Retina (tissue), 1 donor: ENCODE measurements around the gene PAK5.

Experiments
- DNase-seq: peaks from one replicate; pipeline ENCODE4 v3.0.0-alpha.2; 2016

The PAK5 gene

DNA sequence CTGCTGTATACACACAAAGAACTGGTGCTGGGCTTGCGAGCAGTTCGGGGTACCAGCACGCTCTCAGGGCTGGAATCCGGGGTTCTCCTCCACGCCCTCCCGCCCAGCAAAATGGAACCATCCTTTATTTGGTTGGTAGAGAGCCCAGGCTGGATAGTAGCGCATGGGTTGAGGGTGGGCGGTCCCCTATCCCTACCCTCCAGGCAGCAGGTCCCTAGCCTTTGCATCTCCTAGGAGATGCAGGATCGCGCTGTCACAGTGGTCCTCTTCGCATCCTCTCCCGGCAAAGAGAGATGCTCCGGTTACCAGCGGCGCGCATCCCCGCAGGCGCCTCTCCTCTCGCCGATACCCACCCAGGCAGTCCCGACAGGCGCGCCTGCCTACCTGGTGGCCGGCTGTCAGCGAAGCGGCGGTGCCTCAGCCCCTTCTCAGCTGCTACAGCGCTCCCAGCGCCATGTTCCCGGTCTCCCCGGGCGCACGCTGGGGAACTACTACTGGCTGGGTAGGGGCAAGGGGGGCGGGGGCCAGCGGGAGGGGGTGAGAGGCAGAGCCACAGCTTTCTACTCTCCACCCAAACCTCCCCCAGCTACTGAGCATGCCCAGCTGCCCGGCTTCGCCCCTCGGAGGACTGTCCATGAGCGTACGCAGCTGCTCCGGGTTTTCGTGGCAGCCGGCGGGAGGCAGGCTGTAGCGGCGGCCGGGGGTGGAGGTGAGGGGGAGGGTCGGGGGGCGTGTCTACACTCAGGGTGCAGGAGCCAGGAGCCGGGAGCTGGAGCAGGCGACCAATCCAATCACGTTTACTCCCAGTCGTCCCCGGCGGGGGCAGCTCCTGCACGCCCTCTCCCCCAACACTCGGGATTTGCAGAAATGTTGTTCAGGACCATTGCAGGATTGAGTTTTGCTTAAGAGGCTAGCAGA, at the start of gene PAK5:
PAK5 (minus strand) TSS at position 699 of the 918 bp plus-strand sequence. CDS start 194,748 bp downstream, outside the sequence.
- peak; percentile 94 for DNase-seq

DNA sequence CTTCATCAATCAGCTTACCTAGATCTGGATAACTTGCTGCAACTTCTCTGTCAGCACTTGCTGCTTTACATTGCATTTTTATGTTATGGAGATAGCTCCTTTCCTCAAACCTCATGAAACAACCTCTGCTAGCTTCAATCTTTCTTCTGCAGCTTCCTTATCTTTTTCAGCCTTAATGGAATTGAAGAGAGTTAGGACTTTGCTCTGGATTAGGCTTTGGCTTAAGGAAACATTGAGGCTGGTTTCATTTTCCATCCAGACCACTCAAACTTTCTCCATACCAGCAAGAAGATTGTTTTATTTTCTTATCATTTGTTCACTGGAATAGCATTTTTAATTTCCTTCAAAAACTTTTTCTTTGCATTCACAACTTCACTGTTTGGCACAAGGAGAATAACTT, 48.8 kb upstream of the PAK5 start:
- DNase-seq, result no peak

DNA sequence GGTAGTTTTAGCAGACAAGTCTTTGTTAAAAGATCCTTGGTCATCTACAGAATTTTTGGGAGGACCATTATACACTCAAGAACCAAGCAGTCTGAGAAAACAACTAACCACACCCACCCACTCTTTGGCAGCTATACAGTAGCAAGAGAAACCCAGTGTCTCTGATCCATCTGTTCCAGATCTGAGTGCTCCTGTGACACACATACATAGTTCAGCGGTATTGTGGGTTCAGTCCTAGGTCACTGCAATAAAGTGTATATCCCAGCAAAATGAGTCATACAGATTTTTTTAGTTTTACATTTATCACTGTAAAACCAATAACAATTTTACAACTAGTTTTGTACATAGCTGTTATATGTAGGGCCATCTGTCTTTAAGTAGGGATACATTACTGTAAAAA, 47.4 kb upstream of the PAK5 start:
- DNase-seq, result no peak

DNA sequence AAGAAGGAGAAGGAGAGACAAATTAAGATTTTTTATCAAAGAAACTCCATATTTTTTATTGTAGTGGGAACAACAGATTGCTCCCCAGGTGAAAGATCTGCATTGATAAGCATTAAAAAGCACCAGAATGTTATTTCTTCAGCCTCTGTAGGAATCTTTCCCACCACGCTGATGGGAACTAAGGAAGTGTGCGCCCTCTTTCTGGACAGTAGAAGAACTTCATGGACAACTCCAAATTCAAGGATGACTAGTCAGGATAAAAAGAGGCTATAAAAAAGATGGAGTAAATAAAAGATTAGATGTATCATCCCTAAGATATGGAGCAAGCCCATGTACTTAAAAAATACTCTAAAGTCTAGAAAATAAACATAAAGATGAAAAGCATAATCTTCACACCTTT, 45.8 kb upstream of the PAK5 start:
- no peak for DNase-seq

DNA sequence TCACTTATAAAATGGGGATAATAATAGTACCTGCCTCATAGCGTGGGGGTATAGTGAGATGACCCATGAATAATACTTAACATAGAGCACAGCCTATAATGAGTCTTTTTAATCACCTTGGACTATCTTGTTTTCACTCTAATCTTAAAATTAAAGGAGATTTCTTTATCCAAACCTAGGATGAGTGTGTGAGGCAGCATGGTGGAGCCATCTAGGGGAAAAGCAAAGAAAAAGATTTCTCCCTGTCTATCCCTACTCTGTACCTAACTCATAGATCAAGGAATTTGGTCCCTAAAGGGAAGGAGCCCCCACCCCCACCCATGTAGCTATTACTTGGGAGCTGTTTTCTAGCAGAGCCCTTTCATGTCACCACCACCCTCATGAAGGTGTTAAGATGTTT, 45.2 kb upstream of the PAK5 start:
- no peak for DNase-seq

DNA sequence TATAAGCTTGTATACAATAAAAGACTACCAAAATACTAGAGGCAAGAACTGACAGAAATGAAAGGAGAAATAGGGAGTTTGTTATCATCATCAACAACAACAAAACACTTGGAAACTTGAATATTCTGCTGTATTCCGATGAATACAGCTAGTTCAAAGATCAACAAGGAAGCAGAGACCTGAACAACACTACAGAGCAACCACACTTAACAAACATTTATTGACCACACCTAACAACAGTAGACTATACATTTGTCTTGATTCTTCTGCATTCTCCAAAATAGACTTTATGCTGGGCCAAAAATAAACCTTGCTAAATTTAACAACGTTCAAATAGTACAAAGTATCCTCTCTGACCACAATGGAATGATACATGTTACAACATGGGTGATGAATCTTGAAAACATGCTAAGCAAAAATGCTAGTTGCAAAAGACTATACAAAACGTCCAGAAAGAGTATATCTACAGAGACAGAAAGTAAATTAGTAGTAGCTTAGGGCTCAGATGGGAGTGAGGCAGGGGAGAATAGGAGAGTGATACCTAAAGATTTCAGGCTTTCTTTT, 39.1 kb upstream of the PAK5 start:
- DNase-seq, result no peak

DNA sequence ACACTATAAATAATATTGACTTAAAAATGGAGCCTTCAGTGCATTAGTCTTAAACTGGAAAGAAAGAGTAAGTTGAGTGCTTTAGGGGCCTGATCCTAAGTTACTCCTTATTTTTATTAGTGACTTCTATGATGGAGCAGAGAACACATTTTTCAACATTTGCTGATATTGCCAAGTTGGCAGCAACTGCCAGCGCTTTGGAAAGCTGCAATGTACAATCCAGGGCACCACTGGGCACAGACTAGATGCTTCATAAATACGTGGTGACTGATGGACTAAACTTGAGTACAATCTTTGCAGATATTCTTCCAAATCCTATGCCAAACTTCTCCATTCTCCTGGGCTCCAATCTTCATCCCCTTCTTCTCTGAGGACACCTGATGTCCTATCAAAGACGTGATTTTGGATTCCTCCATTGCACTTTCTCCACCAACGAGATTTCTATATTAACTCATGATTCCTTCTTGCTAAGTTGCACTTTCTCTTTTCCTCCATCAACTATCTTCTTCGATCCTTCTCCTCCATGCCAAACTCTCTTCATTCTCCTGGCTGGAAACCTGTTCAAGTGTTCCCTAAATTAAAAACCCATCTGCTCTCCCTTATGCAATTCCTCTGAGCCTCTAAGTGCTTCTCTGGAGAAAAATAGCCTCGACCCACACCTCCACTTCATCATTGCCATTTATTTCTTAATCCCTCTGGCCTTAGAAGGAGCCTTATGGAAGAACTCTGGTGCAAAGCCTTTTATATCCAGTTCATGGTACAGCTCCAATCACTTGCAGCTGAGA, 28.5 kb upstream of the PAK5 start:
- DNase-seq, result no peak

DNA sequence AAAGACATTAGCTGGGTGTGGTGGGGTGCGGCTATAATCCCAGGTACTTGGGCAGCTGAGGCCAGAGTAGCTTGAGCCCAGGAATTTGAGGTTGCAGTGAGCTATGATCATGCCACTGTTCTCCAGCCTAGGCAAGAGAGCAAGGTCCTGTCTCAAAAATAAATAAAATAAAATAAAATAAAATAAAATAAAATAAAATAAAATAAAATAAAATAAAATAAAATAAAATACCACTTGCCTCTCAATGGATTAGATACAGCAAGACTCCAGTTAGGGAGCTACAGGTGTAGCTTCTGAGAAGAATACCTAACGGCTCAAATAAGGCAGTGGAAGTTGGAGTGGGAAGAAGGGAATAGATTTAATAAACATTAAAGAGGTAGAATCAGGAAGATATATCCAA, 13.7 kb upstream of the PAK5 start:
- DNase-seq, result no peak

DNA sequence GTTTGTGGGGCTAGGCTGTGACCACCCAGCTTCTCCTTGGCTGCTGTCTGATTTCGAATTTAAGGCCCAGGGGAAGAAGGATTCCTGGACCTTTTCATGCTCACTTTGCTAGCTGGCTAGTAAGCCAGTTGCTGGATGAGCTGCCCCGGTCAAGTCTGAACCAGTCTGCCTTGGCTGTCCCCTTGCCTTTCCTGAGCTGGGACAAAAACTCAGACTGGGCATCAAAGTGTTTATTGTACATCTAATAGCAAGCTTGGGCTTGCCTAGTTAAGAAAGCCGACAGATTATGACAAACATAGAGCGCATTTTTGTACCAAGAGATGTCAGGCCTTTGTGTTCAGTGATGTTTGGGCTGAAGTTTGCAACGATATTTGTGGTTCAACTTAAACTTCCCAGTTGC, 750 bp upstream of the PAK5 start:
- DNase-seq, result peak; percentile 4

DNA sequence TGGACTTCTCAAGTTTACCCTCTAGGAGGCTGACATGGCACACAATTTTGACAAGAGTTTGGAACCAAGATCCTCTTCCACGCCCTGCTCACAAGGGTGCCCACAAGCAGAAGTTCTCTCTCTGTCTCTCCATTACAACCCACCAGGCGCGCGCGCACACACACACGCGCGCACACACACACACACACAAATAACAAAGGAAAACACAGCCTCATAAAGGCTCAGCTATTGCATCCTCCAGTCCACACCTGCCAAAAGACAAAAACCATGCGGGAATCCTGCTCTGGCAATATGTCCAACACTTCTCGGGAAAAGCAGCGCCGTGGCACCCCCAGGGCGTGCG, 870 bp downstream of the PAK5 start:
- DNase-seq, result no peak

DNA sequence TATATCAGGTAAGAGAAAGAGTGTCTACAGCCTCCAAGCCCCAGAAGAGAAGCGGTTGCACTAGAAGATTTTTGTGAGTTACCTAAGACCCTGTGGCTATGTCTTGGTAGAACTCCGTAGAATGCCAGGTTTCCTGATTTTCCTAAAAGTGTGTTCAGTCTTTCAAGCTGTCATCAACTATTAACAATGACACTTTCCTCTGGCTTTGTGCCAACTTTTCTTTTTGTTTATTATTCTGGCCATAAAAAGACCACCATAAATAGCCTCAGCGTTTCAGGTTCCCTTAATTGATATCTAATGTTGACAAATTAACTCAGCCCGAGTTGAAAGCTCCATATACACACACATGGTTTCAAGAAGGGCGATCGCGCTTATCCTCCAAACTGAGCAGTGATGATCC, 1.2 kb downstream of the PAK5 start:
- DNase-seq, result no peak

DNA sequence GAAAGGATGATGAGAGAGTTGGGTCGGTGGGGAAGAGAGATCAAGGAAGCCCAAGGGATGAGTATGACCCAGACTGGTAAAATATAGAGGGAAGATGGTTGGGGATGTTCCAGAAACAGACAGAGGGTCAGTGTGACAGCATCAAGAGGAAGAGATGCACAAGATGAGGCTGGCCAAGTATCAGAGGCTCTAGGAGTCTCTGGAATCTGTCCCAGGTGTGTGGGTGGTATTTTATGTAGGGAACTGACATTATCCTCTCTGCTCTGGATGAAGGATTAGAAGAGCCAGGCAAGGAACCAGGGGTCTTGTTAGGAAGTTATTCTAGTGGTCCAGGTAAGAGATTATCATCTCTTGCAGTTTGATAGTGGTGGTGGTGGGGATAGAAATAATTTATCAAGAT, 3.6 kb downstream of the PAK5 start:
- DNase-seq, result no peak

DNA sequence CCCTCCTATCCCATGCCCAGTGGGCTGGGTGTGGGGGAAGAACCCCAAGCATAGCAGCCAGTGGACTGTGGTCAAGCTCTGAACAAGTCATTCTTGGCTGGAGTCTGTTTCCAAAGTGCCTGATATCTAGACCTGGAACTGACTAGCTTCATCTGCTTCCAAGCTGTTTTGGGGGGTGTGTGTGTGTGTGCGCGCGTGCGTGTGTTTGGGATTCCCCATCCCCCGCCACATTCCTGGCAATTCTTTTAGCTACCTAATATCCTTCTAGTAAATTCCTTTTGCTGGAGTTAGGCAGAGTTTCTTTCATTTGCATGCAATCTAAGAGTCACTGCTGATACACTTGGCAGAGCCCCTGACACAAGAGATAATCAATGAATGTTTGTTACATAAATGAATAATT, 7.8 kb downstream of the PAK5 start:
- no peak for DNase-seq

DNA sequence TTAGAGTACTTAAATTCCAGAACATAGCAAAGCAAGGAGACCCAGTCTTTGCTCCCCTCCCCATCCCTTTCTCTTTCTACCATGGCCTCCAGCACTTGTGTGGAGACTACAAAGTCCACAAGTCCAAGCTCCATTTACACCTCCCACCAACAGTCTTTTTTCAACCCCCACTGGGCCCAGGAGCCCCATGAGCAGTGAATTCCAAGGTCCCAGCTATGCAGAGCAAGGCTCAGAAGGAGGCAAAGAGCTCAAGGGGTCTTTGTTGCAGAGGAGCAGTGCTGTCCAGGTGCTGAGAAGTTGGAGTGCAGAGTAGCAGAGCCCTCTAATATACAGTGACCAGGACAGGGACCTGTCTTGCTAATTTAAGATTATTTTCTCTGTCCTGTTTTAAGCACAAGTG, 9.0 kb downstream of the PAK5 start:
- DNase-seq, result no peak

DNA sequence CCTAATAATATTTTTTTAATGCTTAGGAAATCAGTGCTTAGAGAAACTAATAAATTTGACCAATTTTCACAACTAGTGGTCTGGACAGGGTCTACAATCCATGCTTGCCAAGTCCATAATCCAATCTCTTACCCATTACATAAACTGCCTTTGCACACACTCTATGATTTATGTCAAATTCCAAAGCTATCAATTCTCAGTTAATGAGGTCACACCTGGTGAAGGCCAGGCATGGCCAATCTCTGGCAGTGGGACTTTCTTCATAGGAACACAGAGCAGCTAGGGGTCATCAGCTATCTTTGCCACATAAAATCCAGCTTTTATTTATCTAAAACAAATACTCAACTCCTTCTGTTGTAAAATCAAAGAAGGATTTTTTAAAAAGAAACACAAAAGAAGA, 21.2 kb downstream of the PAK5 start:
- no peak for DNase-seq

DNA sequence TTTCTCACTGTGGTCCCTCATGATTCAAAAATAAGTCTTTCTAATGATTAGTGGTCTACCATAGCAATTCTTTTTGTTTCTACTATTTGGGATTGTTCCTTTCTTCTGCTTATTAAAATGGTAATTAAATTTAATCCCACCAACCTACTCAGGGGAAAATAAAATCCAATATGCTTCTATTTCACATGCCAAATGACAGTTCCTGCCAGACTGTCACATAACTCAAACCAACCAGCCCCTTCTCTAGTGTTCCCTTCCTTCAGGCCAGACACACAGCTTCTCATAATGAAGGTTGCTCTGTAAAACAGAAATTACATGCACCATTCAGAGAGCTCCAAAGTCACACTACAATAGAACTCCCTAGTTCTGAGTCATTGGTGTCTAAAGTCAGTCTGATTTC, 23.2 kb downstream of the PAK5 start:
- no peak for DNase-seq

DNA sequence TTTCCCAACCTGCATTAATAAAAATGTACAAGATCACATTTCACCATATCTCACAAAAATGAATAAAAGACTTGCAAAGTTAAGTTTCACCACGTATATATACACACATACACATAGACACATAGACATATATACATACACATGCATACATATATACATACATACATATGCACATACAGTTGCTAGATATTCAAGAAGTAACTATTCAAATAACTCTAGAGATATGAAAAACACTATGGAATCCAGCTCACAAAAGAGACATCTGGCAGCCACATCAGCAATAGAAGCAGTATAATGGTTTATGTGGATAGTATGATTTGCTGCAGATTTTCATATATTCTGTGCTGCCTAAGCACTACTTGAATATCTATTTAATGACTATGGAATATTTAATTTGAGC, 28.1 kb downstream of the PAK5 start:
- no peak for DNase-seq

DNA sequence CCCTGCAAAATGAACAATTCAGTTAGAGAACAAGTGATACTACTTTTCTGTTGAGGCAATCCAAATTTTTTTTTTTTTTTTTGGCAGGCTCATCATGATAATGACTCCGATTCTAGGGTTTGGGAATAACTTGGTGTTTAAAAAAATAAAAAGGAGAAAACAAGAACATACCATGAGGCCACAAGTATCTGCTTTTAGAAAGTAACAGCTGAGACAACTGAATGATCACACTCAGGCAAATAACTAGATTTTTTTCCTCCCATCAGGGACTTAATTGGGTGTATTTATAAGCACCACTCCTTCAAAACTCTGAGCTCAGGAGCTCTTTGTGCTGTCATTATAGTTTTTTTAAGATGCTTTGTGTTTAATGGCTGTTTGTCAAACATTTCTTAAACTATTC, 29.6 kb downstream of the PAK5 start:
- DNase-seq, result no peak

DNA sequence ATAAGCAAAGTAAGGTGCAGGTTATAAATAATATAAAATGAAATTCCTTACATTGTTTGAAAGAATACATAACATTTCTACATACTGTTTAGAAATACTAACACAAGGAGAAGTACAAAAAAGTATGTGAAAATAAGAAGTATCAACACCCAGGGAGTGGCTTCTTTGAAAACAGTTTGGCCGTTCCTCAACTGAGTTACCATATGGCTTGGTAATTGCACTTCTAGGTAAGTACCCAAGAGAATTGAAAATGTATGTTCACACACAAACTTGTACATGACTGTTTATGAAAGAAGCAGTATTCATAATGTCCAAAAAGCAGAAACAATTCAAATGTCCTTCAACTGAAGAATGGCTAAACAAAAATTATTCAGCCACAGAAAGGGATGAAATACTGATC, 30.7 kb downstream of the PAK5 start:
- DNase-seq, result no peak

DNA sequence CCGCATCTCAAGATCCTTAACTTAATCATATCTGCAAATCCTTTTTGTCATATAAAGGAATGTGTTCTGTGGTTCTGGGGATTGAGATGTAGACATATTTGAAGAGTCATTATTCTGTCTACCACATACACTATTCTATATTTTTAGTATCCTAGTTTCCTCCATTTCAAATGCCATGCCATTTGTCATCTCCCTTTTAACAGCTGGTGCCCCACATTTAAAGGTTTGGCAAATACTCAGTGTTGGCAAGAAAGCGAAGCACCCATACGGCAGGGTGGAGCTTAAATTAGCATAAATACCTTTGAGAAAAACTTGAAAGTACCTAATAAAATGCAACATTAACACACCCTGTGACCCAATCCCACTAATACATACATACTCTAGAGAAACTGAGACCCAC, 31.7 kb downstream of the PAK5 start:
- DNase-seq, result no peak

DNA sequence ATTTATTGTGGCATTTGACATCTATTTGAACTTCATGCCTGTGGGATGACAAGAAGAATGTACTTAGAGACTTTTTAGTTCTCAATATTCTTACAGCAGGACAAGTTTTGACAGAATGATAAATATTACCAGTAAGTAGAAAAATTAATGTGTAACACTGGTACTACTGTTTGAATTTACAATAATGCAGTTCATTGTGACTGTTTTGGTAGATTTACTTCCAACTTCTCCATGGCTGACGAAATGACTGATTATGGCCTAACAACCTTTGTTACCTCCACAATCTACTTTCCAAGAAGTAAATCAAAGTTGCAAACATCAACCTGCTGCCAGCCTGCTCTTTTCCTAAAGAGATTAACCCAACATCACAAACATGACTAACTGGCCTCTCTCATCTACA, 38.5 kb downstream of the PAK5 start:
- DNase-seq, result no peak

DNA sequence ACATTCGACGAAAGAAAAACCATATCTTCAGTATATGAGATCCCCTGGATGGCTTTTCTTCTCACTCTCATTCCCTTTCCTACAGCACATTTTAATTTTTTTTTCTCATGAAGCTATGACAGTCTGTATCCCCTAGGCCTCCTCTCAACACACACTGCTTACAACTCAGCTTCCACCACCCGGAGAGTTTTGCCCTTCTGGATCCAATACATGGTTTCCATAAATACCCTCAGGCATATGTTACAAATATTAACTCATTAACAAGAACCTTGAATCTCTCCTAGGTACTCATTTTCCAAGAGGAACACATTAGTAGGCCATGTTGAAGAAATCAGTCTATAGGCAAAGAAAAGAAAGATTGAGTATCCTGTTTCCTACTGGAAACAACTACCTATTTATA, 44.0 kb downstream of the PAK5 start:
- DNase-seq, result no peak

DNA sequence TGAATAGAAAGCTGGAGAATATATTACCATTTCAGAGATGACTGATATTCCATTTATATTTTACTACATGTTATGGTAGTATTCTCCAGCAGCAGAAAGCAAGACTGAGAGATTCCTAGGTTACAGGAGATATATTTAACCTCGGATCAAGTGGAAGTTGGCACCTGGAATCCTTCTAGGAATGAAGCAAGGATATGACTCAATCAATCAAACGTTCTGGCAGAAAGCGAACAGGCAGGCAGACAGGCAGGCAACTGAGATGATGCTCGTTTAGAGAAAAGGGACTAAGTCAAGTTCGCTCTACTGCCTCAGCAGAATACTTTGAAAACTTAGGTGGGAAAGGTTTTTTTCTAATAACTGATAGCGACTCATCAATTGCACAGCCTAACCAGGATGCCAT, 46.2 kb downstream of the PAK5 start:
- no peak for DNase-seq

DNA sequence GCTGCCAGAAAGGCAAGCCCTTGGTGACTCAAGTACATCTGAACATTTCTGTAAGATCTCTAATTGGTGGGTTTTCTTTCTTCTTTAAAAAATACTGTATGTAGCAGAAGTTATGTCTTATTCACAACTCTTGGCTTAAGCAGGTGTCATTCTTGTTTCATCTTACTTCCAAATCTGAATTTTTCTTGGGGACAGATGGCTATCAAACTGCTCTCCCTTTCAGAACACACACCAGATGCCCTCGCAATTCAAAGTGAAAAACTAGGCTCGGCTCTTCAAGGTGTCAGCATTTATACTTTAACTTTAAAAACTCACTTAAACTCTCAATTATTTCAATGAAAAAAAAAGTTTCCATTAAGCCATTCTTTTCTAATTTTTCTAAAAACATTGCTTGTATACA, 49.7 kb downstream of the PAK5 start:
- DNase-seq, result no peak
